Activated naive CD8-positive, alpha-beta T cell treated with anti-CD3 and anti-CD28 coated beads, Interleukin-2, amount 10 ng/mL, durations not matched to agents 7 days and 5 days (primary cell): Measurements from ENCODE around the gene IST1. TPM values are rescaled to one million over a fixed set of nuclear protein-coding genes. Genes with fewer than 3 reads are reported as not detected.

ENCODE experiments used
- ATAC-seq: fragments of 150-1000 bp; cut with Tn5 transposase; one replicate; pipeline ENCODE4 v1.10.0; 2021; ENCODE audit warnings: low read depth, moderate library complexity
- POLR2A ChIA-PET: fragments of 350-600 bp; sonication (Branson Sonifier 250); formaldehyde crosslinking; loops from one replicate; lab custom pipeline; 2021; ENCODE audit warnings: antibody characterized with exemption; lab: Charles Lee
- DNase-seq: peaks from one replicate; pipeline ENCODE4 v3.0.0; 2021
- H3K27ac Mint-ChIP-seq: one replicate; pipeline ENCODE4 v1.8.0; 2022; ENCODE audit warnings: mild to moderate bottlenecking, mixed read lengths
- H3K27me3 Mint-ChIP-seq: one replicate; pipeline ENCODE4 v1.8.0; 2022; ENCODE audit warnings: mild to moderate bottlenecking, moderate library complexity, mixed read lengths
- H3K36me3 Mint-ChIP-seq: one replicate; pipeline ENCODE4 v1.8.0; 2021; ENCODE audit warnings: mild to moderate bottlenecking, mixed read lengths
- H3K4me1 Mint-ChIP-seq: one replicate; pipeline ENCODE4 v1.8.0; 2021; ENCODE audit warnings: mixed read lengths
- H3K4me3 Mint-ChIP-seq: one replicate; pipeline ENCODE4 v1.8.0; 2022; ENCODE audit warnings: mild to moderate bottlenecking, moderate library complexity, mixed read lengths
- H3K9me3 Mint-ChIP-seq: one replicate; pipeline ENCODE4 v1.8.0; 2021; ENCODE audit warnings: mixed read lengths
- total RNA-seq, 2 experiments: library from RNA; stranded (reverse); gene quantifications; one replicate each; pipeline ENCODE4 v1.2.3, GENCODE V29; 2021

The IST1 gene
- total RNA-seq, 2 experiments from 2014 or later: 228 to 248 TPM

GRCh38 chr16:71961066-71962039, 66.0 kb downstream of the IST1 start:
- H3K36me3 Mint-ChIP-seq: no peaks in the 10 kb centered on the region
- POLR2A ChIA-PET: interaction anchor here (0.8 to 1.4 kb wide), 4 partner anchors 38 to 396 kb away, joined by 3 to 4 read pairs (median 3); partner anchors contain the start of genes AP1G1 and IST1
- H3K4me3 Mint-ChIP-seq: no peak overlapping the region
- H3K27me3 Mint-ChIP-seq: peaks cover 10% of the 10 kb centered on the region
- peaks cover 21% of the 10 kb centered on the region for H3K4me1 Mint-ChIP-seq
- no peak overlapping the region for H3K27ac Mint-ChIP-seq
- H3K9me3 Mint-ChIP-seq: no peaks in the 10 kb centered on the region
- ATAC-seq (peak; percentile 83), DNase-seq (peak; percentile 83)

- Mint-ChIP-seq H3K36me3 (no peaks in the 10 kb centered on the region), H3K27ac (no peak overlapping the region), H3K27me3 (peaks cover 10% of the 10 kb centered on the region), H3K9me3 (no peaks in the 10 kb centered on the region), H3K4me3 (no peak overlapping the region), H3K4me1 (peaks cover 15% of the 10 kb centered on the region)
- ATAC-seq (no peak), DNase-seq (no peak)
- POLR2A ChIA-PET: no interaction called here
These were observed 68.0 kb downstream of the IST1 start for GRCh38 chr16:71963125-71963875.

GRCh38 chr16:71965223-71965622, 69.9 kb downstream of the IST1 start:
- Mint-ChIP-seq H3K27me3 (peaks cover 4% of the 10 kb centered on the region), H3K4me1 (peaks cover 13% of the 10 kb centered on the region), H3K36me3 (no peaks in the 10 kb centered on the region), H3K9me3 (no peaks in the 10 kb centered on the region), H3K4me3 (no peak overlapping the region), H3K27ac (no peak overlapping the region)
- POLR2A ChIA-PET: interaction anchor here (0.7 kb wide), 1 partner anchor 314 kb away, joined by 3 read pairs; no protein-coding TSS in a partner anchor
- no peak for ATAC-seq
- no peak for DNase-seq

- Mint-ChIP-seq H3K4me3 (no peak overlapping the region), H3K9me3 (no peaks in the 10 kb centered on the region), H3K27ac (no peak overlapping the region), H3K27me3 (peaks cover 3% of the 10 kb centered on the region), H3K36me3 (no peaks in the 10 kb centered on the region), H3K4me1 (peaks cover 9% of the 10 kb centered on the region)
- POLR2A ChIA-PET: no interaction called here
- no peak for DNase-seq
- no peak for ATAC-seq
These were observed 71.6 kb downstream of the IST1 start for GRCh38 chr16:71966932-71967331.

- Mint-ChIP-seq H3K4me3 (no peak overlapping the region), H3K27me3 (peaks cover 3% of the 10 kb centered on the region), H3K9me3 (no peaks in the 10 kb centered on the region), H3K4me1 (no peaks in the 10 kb centered on the region), H3K27ac (no peak overlapping the region), H3K36me3 (no peaks in the 10 kb centered on the region)
- ATAC-seq (no peak), DNase-seq (no peak)
- POLR2A ChIA-PET: no interaction called here
These were observed 74.0 kb downstream of the IST1 start for GRCh38 chr16:71969353-71969752.

GRCh38 chr16:71971571-71971970, 76.2 kb downstream of the IST1 start:
- no peak for DNase-seq
- POLR2A ChIA-PET: no interaction called here

GRCh38 chr16:71972356-71972755, 77.0 kb downstream of the IST1 start:
- H3K4me1 Mint-ChIP-seq: no peaks in the 10 kb centered on the region

More at GRCh38 chr16:71971571-71971970, 76.2 kb downstream of the IST1 start:
- no peaks in the 10 kb centered on the region for H3K36me3 Mint-ChIP-seq
- no peaks in the 10 kb centered on the region for H3K4me1 Mint-ChIP-seq
- H3K9me3 Mint-ChIP-seq: no peaks in the 10 kb centered on the region
- H3K27ac Mint-ChIP-seq: no peak overlapping the region
- peaks cover 3% of the 10 kb centered on the region for H3K27me3 Mint-ChIP-seq
- H3K4me3 Mint-ChIP-seq: no peak overlapping the region
- ATAC-seq: no peak

GRCh38 chr16:71973001-71973400, 77.7 kb downstream of the IST1 start:
- H3K9me3 Mint-ChIP-seq: no peaks in the 10 kb centered on the region
- peaks cover 3% of the 10 kb centered on the region for H3K27me3 Mint-ChIP-seq
- no peaks in the 10 kb centered on the region for H3K4me1 Mint-ChIP-seq
- no peak overlapping the region for H3K27ac Mint-ChIP-seq
- peaks cover under 1% of the 10 kb centered on the region for H3K36me3 Mint-ChIP-seq
- ATAC-seq (no peak), DNase-seq (no peak)
- POLR2A ChIA-PET: no interaction called here
- H3K4me3 Mint-ChIP-seq: no peak overlapping the region

More at GRCh38 chr16:71972356-71972755, 77.0 kb downstream of the IST1 start:
- no peaks in the 10 kb centered on the region for H3K36me3 Mint-ChIP-seq
- no peak for ATAC-seq
- peaks cover 3% of the 10 kb centered on the region for H3K27me3 Mint-ChIP-seq
- POLR2A ChIA-PET: interaction anchor here (0.6 kb wide), 1 partner anchor 76 kb away, joined by 3 read pairs; no protein-coding TSS in a partner anchor
- H3K27ac Mint-ChIP-seq: no peak overlapping the region
- no peaks in the 10 kb centered on the region for H3K9me3 Mint-ChIP-seq
- no peak for DNase-seq
- H3K4me3 Mint-ChIP-seq: no peak overlapping the region

- POLR2A ChIA-PET: no interaction called here
- peaks cover 3% of the 10 kb centered on the region for H3K27me3 Mint-ChIP-seq
- no peak for ATAC-seq
These were observed 78.9 kb downstream of the IST1 start for GRCh38 chr16:71974068-71974818.

More at GRCh38 chr16:71974068-71974818, 78.9 kb downstream of the IST1 start:
- Mint-ChIP-seq H3K27ac (no peak overlapping the region), H3K4me3 (no peak overlapping the region), H3K4me1 (no peaks in the 10 kb centered on the region), H3K9me3 (no peaks in the 10 kb centered on the region), H3K36me3 (peaks cover 3% of the 10 kb centered on the region)
- no peak for DNase-seq

Other genes starting within 250 kb of the IST1 start
- 1 to 10 TPM; 7.2 to 7.4 TPM for gene PHLPP2, start 170.8 kb upstream of the IST1 start, total RNA-seq
- gene AP1G1, start 86.7 kb upstream of the IST1 start, total RNA-seq: 10 to 100 TPM; 86.3 to 93.2 TPM
- gene ATXN1L, start 49.6 kb upstream of the IST1 start, total RNA-seq: 10 to 100 TPM; 27.8 to 28.3 TPM
- gene ZNF821, start 11.3 kb upstream of the IST1 start, total RNA-seq: 1 to 10 TPM; 5.7 to 8.0 TPM
- gene PKD1L3, start 104.9 kb downstream of the IST1 start, total RNA-seq: under 1 TPM; 0.60 to 0.97 TPM
- gene DHODH, start 113.2 kb downstream of the IST1 start, total RNA-seq: 10 to 100 TPM; 13.2 to 14.5 TPM
- not detected for gene HP, start 159.0 kb downstream of the IST1 start, total RNA-seq
- gene HPR, start 167.7 kb downstream of the IST1 start, total RNA-seq: not detected
- 10 to 100 TPM; 14.5 to 15.2 TPM for gene TXNL4B, start 198.1 kb downstream of the IST1 start, total RNA-seq
- 10 to 100 TPM; 86.9 to 95.5 TPM for gene DHX38, start 198.3 kb downstream of the IST1 start, total RNA-seq